Liver (tissue), 9 donors: ENCODE results near the gene CAMSAP1. TPM values are rescaled to one million over a fixed set of nuclear protein-coding genes. Genes with fewer than 3 reads are reported as not detected.
A peak's percentile ranks its signal among the peaks of the same experiment; 100 is the strongest.

Source experiments
- DNase-seq: peaks from one replicate; pipeline ENCODE4 v3.0.0-alpha.2; 2017; ENCODE audit warnings: low spot score
- H3K27ac ChIP-seq, 2 donors: one replicate each; pipeline ENCODE4 v1.7.0; 2013; ENCODE audit warnings: inconsistent platforms in 2 of 2, low read length in 2 of 2, control low read depth in 1 of 2, low read depth in 1 of 2, mild to moderate bottlenecking in 1 of 2
- H3K27me3 ChIP-seq, 4 donors: one replicate each; pipeline versions ENCODE4 v1.6.1 to v1.7.0; 2013; ENCODE audit warnings: low read length in 3 of 4, inconsistent platforms in 1 of 4, mild to moderate bottlenecking in 1 of 4, moderate library complexity in 1 of 4; ENCODE audit not compliant: control insufficient read depth in 4 of 4, insufficient read depth in 4 of 4
- H3K36me3 ChIP-seq, 4 donors: one replicate each; pipeline versions ENCODE4 v1.6.1 to v1.7.0; 2013; ENCODE audit warnings: low read length in 3 of 4, mild to moderate bottlenecking in 3 of 4, low read depth in 1 of 4, moderate library complexity in 1 of 4; ENCODE audit not compliant: control insufficient read depth in 4 of 4, insufficient read depth in 3 of 4
- H3K4me1 ChIP-seq, 4 donors: one replicate each; pipeline versions ENCODE4 v1.6.1 to v1.7.0; 2013; ENCODE audit warnings: low read length in 3 of 4, mild to moderate bottlenecking in 3 of 4, moderate library complexity in 1 of 4; ENCODE audit not compliant: control insufficient read depth in 4 of 4, insufficient read depth in 4 of 4
- H3K4me3 ChIP-seq, 3 donors: one replicate each; pipeline versions ENCODE4 v1.6.1 to v1.7.0; 2013; ENCODE audit warnings: low read length in 3 of 3, control low read depth in 1 of 3, low read depth in 1 of 3, mild to moderate bottlenecking in 1 of 3
- H3K9ac ChIP-seq, 2 donors: one replicate each; pipeline ENCODE4 v1.7.0; 2013; ENCODE audit warnings: low read length in 2 of 2, mild to moderate bottlenecking in 2 of 2, moderate library complexity in 2 of 2, control low read depth in 1 of 2, low read depth in 1 of 2
- H3K9me3 ChIP-seq, 4 donors: one replicate each; pipeline versions ENCODE4 v1.6.1 to v1.7.0; 2013; ENCODE audit warnings: low read length in 3 of 4; ENCODE audit not compliant: control insufficient read depth in 4 of 4
- EGR1 ChIP-seq, 2 donors: IDR thresholded peaks; 2 replicates each; pipeline ENCODE4 v1.6.1; 2016 to 2018; ENCODE audit warnings: antibody characterized with exemption in 2 of 2, low read depth in 2 of 2
- FOXA1 ChIP-seq: IDR thresholded peaks from 2 replicates; pipeline ENCODE4 v1.6.1; 2016; ENCODE audit warnings: antibody characterized with exemption
- FOXA2 ChIP-seq: IDR thresholded peaks from 2 replicates; pipeline ENCODE4 v1.6.1; 2016; ENCODE audit warnings: antibody characterized with exemption
- GABPA ChIP-seq, 2 donors: IDR thresholded peaks in 1 of 2; conservative IDR thresholded peaks in 1 of 2; 2 replicates each; pipeline ENCODE4 v1.6.1; 2016; ENCODE audit warnings: antibody characterized with exemption in 2 of 2, mild to moderate bottlenecking in 1 of 2, moderate library complexity in 1 of 2
- HNF4A ChIP-seq, 2 donors: conservative IDR thresholded peaks; 2 replicates each; pipeline ENCODE4 v1.6.1; 2016; ENCODE audit warnings: antibody characterized with exemption in 2 of 2, mild to moderate bottlenecking in 2 of 2
- HNF4G ChIP-seq: IDR thresholded peaks from 2 replicates; pipeline ENCODE4 v1.6.1; 2016; ENCODE audit warnings: antibody characterized with exemption
- JUND ChIP-seq, 2 donors: IDR thresholded peaks; 2 replicates each; pipeline ENCODE4 v1.6.1; 2016; ENCODE audit warnings: antibody characterized with exemption in 2 of 2
- NR2F2 ChIP-seq: IDR thresholded peaks from 2 replicates; pipeline ENCODE4 v1.6.1; 2016; ENCODE audit warnings: antibody characterized with exemption
- RAD21 ChIP-seq, 2 donors: IDR thresholded peaks; 2 replicates each; pipeline ENCODE4 v1.6.1; 2016; ENCODE audit warnings: antibody characterized with exemption in 2 of 2, mild to moderate bottlenecking in 2 of 2
- RXRA ChIP-seq, 2 donors: IDR thresholded peaks; 2 replicates each; pipeline ENCODE4 v1.6.1; 2017 to 2018; ENCODE audit warnings: antibody characterized with exemption in 2 of 2, mild to moderate bottlenecking in 1 of 2
- SP1 ChIP-seq: IDR thresholded peaks from 2 replicates; pipeline ENCODE4 v1.6.1; 2018; ENCODE audit warnings: antibody characterized with exemption, mild to moderate bottlenecking
- TAF1 ChIP-seq: conservative IDR thresholded peaks from 2 replicates; pipeline ENCODE4 v1.6.1; 2016; ENCODE audit warnings: antibody characterized with exemption, mild to moderate bottlenecking
- YY1 ChIP-seq: IDR thresholded peaks from 2 replicates; pipeline ENCODE4 v1.6.1; 2016; ENCODE audit warnings: antibody characterized with exemption, mild to moderate bottlenecking
- WGBS: extraction: QIAGEN DNeasy Blood & Tissue Kit; methylation state at CpG from one replicate; pipeline ENCODE4 v1.1.7; 2013; 5-methylcytosine and 5-hydroxymethylcytosine counted together
- polyA plus RNA-seq, 2 donors: library from polyadenylated mRNA; stranded (reverse) in 1 of 2; unstranded in 1 of 2; fragments of 200-250 nt in 1 of 2; fragments of >200 nt in 1 of 2; fragmentation: Nextera tagmentation in 1 of 2; extraction: Ambion mirVana in 1 of 2; gene quantifications; one replicate each; pipeline versions ENCODE4 v1.2.1 to v1.2.3, GENCODE V29; 2013 to 2015
- total RNA-seq, 2 donors: library from RNA; depleted of rRNA; stranded (reverse); fragments of >200 nt; gene quantifications; one replicate each; pipeline ENCODE4 v1.2.3, GENCODE V29; 2014
- TF ChIP-seq, protein P1 (sequence below): IDR thresholded peaks from 2 replicates; pipeline ENCODE4 v1.6.1; 2016; ENCODE audit warnings: antibody characterized with exemption
- TF ChIP-seq, protein P2 (sequence below): IDR thresholded peaks from 2 replicates; pipeline ENCODE4 v1.6.1; 2016; ENCODE audit warnings: antibody characterized with exemption, mild to moderate bottlenecking
- TF ChIP-seq, protein P3 (sequence below): IDR thresholded peaks from 2 replicates; pipeline ENCODE4 v1.6.1; 2016; ENCODE audit warnings: antibody characterized with exemption
- TF ChIP-seq, protein P4 (sequence below): fragments of 150-350 bp; IDR thresholded peaks from 2 replicates; pipeline ENCODE4 v1.5.1; 2017; ENCODE audit warnings: improper control_type of control experiment, low read depth, low read length; ENCODE audit not compliant: missing input control
- TF ChIP-seq, protein P5 (sequence below): IDR thresholded peaks from 2 replicates; pipeline ENCODE4 v1.6.1; 2016; ENCODE audit warnings: antibody characterized with exemption
- donor health status: healthy.
- donor health status: healthy.
- donor health status: healthy.
- donor health status: healthy.
- donor health status: healthy.

CAMSAP1 gene, protein sequence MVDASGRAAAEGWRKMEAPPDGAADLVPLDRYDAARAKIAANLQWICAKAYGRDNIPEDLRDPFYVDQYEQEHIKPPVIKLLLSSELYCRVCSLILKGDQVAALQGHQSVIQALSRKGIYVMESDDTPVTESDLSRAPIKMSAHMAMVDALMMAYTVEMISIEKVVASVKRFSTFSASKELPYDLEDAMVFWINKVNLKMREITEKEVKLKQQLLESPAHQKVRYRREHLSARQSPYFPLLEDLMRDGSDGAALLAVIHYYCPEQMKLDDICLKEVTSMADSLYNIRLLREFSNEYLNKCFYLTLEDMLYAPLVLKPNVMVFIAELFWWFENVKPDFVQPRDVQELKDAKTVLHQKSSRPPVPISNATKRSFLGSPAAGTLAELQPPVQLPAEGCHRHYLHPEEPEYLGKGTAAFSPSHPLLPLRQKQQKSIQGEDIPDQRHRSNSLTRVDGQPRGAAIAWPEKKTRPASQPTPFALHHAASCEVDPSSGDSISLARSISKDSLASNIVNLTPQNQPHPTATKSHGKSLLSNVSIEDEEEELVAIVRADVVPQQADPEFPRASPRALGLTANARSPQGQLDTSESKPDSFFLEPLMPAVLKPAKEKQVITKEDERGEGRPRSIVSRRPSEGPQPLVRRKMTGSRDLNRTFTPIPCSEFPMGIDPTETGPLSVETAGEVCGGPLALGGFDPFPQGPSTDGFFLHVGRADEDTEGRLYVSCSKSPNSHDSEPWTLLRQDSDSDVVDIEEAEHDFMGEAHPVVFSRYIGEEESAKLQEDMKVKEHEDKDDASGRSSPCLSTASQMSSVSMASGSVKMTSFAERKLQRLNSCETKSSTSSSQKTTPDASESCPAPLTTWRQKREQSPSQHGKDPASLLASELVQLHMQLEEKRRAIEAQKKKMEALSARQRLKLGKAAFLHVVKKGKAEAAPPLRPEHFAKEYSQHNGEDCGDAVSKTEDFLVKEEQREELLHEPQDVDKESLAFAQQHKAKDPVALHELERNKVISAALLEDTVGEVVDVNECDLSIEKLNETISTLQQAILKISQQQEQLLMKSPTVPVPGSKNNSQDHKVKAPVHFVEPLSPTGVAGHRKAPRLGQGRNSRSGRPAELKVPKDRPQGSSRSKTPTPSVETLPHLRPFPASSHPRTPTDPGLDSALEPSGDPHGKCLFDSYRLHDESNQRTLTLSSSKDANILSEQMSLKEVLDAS (N-terminal part only)
- total RNA-seq (1 to 10 TPM; 6.3 to 6.4 TPM), polyA plus RNA-seq (1 to 10 TPM in 1 of 2 donors, under 1 TPM in 1; 0.97 to 3.9 TPM)

DNA sequence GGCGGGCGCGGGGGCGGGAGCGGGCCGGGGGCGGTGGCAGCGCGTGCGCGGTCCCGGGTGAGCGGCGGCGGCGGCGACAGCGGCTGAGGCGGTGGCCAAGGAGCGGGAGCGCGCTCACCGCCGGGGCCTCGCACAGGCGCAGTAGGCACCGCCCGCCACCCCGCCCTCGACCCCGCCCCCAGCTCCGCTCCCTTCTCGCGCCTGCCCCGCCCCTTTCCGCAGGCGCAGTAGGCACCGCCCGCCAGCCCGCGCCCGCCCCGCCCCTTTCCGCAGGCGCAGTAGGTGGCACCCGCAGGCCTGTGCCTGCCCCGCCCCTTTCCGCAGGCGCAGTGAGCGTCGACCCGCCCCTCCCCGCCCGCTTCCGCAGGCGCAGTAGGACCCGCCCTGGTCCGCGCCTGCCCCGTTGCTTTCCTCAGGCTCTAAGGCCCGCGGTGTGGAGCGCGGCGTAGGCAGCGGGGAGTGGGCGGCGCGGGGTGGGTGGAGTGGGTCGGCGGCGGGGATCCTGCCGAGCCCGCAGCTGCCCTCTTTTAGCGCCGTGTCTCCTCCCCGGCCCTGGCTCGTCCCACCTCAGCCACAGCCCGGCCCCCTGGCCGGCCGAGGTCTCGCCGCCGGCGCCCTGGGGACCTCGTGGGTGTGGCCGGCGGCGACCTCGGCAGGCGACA, at the start of gene CAMSAP1:
TSS of gene CAMSAP1 (minus strand) at position 116 of the 662 bp plus-strand sequence. CDS start 387 bp downstream, outside the sequence.
- TF ChIP-seq, protein P1, sequence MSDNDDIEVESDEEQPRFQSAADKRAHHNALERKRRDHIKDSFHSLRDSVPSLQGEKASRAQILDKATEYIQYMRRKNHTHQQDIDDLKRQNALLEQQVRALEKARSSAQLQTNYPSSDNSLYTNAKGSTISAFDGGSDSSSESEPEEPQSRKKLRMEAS, result no peak
- TF ChIP-seq TAF1 (no peak), HNF4A (conservative IDR thresholded peaks at IDR 0.05) (no peak), FOXA1 (no peak), GABPA (IDR thresholded peaks at IDR 0.05 in 1 of 2, conservative IDR thresholded peaks at IDR 0.05 in 1 of 2) (no peak), HNF4G (no peak), RAD21 (IDR thresholded peaks at IDR 0.05) (no peak), EGR1 (IDR thresholded peaks at IDR 0.05; ENCODE audit: low read depth in 2 of 2) (no peak), SP1 (no peak), FOXA2 (no peak), YY1 (no peak), JUND (IDR thresholded peaks at IDR 0.05) (no peak), RXRA (IDR thresholded peaks at IDR 0.05) (no peak), NR2F2 (no peak)
- TF ChIP-seq, protein P2, sequence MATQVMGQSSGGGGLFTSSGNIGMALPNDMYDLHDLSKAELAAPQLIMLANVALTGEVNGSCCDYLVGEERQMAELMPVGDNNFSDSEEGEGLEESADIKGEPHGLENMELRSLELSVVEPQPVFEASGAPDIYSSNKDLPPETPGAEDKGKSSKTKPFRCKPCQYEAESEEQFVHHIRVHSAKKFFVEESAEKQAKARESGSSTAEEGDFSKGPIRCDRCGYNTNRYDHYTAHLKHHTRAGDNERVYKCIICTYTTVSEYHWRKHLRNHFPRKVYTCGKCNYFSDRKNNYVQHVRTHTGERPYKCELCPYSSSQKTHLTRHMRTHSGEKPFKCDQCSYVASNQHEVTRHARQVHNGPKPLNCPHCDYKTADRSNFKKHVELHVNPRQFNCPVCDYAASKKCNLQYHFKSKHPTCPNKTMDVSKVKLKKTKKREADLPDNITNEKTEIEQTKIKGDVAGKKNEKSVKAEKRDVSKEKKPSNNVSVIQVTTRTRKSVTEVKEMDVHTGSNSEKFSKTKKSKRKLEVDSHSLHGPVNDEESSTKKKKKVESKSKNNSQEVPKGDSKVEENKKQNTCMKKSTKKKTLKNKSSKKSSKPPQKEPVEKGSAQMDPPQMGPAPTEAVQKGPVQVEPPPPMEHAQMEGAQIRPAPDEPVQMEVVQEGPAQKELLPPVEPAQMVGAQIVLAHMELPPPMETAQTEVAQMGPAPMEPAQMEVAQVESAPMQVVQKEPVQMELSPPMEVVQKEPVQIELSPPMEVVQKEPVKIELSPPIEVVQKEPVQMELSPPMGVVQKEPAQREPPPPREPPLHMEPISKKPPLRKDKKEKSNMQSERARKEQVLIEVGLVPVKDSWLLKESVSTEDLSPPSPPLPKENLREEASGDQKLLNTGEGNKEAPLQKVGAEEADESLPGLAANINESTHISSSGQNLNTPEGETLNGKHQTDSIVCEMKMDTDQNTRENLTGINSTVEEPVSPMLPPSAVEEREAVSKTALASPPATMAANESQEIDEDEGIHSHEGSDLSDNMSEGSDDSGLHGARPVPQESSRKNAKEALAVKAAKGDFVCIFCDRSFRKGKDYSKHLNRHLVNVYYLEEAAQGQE, result no peak
- TF ChIP-seq, protein P3, sequence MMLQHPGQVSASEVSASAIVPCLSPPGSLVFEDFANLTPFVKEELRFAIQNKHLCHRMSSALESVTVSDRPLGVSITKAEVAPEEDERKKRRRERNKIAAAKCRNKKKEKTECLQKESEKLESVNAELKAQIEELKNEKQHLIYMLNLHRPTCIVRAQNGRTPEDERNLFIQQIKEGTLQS, result no peak
- TF ChIP-seq, protein P4, sequence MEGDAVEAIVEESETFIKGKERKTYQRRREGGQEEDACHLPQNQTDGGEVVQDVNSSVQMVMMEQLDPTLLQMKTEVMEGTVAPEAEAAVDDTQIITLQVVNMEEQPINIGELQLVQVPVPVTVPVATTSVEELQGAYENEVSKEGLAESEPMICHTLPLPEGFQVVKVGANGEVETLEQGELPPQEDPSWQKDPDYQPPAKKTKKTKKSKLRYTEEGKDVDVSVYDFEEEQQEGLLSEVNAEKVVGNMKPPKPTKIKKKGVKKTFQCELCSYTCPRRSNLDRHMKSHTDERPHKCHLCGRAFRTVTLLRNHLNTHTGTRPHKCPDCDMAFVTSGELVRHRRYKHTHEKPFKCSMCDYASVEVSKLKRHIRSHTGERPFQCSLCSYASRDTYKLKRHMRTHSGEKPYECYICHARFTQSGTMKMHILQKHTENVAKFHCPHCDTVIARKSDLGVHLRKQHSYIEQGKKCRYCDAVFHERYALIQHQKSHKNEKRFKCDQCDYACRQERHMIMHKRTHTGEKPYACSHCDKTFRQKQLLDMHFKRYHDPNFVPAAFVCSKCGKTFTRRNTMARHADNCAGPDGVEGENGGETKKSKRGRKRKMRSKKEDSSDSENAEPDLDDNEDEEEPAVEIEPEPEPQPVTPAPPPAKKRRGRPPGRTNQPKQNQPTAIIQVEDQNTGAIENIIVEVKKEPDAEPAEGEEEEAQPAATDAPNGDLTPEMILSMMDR, result no peak
- TF ChIP-seq, protein P5, sequence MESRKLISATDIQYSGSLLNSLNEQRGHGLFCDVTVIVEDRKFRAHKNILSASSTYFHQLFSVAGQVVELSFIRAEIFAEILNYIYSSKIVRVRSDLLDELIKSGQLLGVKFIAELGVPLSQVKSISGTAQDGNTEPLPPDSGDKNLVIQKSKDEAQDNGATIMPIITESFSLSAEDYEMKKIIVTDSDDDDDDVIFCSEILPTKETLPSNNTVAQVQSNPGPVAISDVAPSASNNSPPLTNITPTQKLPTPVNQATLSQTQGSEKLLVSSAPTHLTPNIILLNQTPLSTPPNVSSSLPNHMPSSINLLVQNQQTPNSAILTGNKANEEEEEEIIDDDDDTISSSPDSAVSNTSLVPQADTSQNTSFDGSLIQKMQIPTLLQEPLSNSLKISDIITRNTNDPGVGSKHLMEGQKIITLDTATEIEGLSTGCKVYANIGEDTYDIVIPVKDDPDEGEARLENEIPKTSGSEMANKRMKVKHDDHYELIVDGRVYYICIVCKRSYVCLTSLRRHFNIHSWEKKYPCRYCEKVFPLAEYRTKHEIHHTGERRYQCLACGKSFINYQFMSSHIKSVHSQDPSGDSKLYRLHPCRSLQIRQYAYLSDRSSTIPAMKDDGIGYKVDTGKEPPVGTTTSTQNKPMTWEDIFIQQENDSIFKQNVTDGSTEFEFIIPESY, result no peak
- H3K27ac ChIP-seq, result peak within 1 kb of the TSS; percentile 76 to 82
- WGBS, result under 1% methylated on average over 91 of the region's 91 CpGs
- peak within 1 kb of the TSS in 1 of 2 donors; percentile 65 for H3K9ac ChIP-seq
- H3K4me1 ChIP-seq, result peaks cover 8 to 30% (median 23%) of the 10 kb centered on the region in 4 donors
- no peaks in the 10 kb centered on the region for H3K27me3 ChIP-seq
- peak within 1 kb of the TSS; percentile 61 to 88 (median 87) for H3K4me3 ChIP-seq
- peak; percentile 99 for DNase-seq
- peaks cover 0 to 15% (median 2%) of the 10 kb centered on the region in 4 donors for H3K36me3 ChIP-seq
- no peaks in the 10 kb centered on the region for H3K9me3 ChIP-seq
